Ishikawa (cell line): ENCODE data around the gene SELENOW.

Experiments used
- CEBPB ChIP-seq: IDR thresholded peaks from 2 replicates; pipeline ENCODE4 v1.6.1; 2012
- CREB1 ChIP-seq: IDR thresholded peaks from 2 replicates; pipeline ENCODE4 v1.6.1; 2012; ENCODE audit warnings: low read depth
- EGR1 ChIP-seq: IDR thresholded peaks from 2 replicates; pipeline ENCODE4 v1.6.1; 2012
- EP300 ChIP-seq: IDR thresholded peaks from 2 replicates; pipeline ENCODE4 v1.6.1; 2012; ENCODE audit warnings: borderline replicate concordance
- FOXM1 ChIP-seq: IDR thresholded peaks from 2 replicates; pipeline ENCODE4 v1.6.1; 2012; ENCODE audit warnings: low read depth, borderline replicate concordance
- NFIC ChIP-seq: IDR thresholded peaks from 2 replicates; pipeline ENCODE4 v1.6.1; 2012
- RAD21 ChIP-seq: IDR thresholded peaks from 2 replicates; pipeline ENCODE4 v1.6.1; 2012; ENCODE audit warnings: low read depth
- TAF1 ChIP-seq: IDR thresholded peaks from 2 replicates; pipeline ENCODE4 v1.6.1; 2012; ENCODE audit warnings: low read depth, mild to moderate bottlenecking
- TCF12 ChIP-seq: IDR thresholded peaks from 2 replicates; pipeline ENCODE4 v1.6.1; 2012; ENCODE audit warnings: low read depth
- TEAD4 ChIP-seq: IDR thresholded peaks from 2 replicates; pipeline ENCODE4 v1.6.1; 2012
- YY1 ChIP-seq: IDR thresholded peaks from 2 replicates; pipeline ENCODE4 v1.6.1; 2012; ENCODE audit warnings: low read depth
- ZBTB7A ChIP-seq: IDR thresholded peaks from 2 replicates; pipeline ENCODE4 v1.6.1; 2012; ENCODE audit warnings: low read depth
- TF ChIP-seq, protein P1 (sequence below): IDR thresholded peaks from 2 replicates; pipeline ENCODE4 v1.6.1; 2012
- TF ChIP-seq, protein P2 (sequence below): IDR thresholded peaks from 2 replicates; pipeline ENCODE4 v1.6.1; 2012; ENCODE audit warnings: low read depth, mild to moderate bottlenecking
- TF ChIP-seq, protein P3 (sequence below): IDR thresholded peaks from 2 replicates; pipeline ENCODE4 v1.6.1; 2012

Gene SELENOW

DNA sequence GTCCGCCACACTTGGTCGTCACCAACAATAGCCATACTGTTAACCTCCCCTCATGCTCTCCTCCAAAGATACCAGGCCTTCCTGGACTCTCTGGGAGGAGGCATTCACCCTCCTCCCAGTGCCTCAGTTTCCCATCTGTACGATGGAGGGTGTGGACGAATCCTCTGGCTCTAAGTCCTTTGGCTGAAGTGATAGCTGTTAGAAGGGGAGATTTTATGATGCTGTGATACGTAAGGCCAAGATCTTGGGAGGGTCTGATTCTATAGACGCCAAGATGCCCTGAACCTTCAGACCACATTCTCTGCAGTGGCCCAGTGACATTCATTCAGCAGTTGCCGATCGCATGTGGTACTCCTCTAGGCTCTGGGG is 48.0 kb upstream of the SELENOW start:
- TF ChIP-seq CREB1 (no peak), CEBPB (no peak), NFIC (no peak), ZBTB7A (no peak), YY1 (no peak), TCF12 (no peak; the same call in 1 of the 2 replicates), RAD21 (no peak), TEAD4 (no peak), TAF1 (no peak)
- TF ChIP-seq, protein P1, sequence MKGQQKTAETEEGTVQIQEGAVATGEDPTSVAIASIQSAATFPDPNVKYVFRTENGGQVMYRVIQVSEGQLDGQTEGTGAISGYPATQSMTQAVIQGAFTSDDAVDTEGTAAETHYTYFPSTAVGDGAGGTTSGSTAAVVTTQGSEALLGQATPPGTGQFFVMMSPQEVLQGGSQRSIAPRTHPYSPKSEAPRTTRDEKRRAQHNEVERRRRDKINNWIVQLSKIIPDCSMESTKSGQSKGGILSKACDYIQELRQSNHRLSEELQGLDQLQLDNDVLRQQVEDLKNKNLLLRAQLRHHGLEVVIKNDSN, result no peak
- TF ChIP-seq, protein P2, sequence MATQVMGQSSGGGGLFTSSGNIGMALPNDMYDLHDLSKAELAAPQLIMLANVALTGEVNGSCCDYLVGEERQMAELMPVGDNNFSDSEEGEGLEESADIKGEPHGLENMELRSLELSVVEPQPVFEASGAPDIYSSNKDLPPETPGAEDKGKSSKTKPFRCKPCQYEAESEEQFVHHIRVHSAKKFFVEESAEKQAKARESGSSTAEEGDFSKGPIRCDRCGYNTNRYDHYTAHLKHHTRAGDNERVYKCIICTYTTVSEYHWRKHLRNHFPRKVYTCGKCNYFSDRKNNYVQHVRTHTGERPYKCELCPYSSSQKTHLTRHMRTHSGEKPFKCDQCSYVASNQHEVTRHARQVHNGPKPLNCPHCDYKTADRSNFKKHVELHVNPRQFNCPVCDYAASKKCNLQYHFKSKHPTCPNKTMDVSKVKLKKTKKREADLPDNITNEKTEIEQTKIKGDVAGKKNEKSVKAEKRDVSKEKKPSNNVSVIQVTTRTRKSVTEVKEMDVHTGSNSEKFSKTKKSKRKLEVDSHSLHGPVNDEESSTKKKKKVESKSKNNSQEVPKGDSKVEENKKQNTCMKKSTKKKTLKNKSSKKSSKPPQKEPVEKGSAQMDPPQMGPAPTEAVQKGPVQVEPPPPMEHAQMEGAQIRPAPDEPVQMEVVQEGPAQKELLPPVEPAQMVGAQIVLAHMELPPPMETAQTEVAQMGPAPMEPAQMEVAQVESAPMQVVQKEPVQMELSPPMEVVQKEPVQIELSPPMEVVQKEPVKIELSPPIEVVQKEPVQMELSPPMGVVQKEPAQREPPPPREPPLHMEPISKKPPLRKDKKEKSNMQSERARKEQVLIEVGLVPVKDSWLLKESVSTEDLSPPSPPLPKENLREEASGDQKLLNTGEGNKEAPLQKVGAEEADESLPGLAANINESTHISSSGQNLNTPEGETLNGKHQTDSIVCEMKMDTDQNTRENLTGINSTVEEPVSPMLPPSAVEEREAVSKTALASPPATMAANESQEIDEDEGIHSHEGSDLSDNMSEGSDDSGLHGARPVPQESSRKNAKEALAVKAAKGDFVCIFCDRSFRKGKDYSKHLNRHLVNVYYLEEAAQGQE, result no peak
- TF ChIP-seq, protein P3, sequence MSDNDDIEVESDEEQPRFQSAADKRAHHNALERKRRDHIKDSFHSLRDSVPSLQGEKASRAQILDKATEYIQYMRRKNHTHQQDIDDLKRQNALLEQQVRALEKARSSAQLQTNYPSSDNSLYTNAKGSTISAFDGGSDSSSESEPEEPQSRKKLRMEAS, result no peak

DNA sequence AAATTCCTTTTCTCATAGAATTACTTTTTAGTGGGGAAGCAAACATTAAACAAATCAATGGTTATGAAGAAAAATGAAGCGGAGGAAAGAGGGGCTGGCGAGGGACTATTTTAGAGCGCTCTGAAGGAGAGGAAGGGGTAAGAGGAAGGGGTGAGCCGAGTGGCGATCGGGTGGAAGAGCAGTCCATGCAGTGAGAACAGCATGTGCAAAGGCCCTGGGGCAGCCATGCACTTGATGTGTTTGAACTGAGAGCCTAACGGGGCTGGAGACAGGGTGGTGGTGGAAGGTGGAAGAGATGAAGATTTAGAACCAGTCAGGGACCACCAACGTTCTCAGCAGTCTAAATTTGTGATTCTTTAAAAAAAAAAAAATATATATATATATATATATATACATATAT is 47.6 kb upstream of the SELENOW start:
- TF ChIP-seq TCF12, result no peak
- TF ChIP-seq, protein P3, result no peak
- TF ChIP-seq ZBTB7A, result no peak
- TF ChIP-seq, protein P1, result no peak
- no peak for TF ChIP-seq FOXM1
- TF ChIP-seq, protein P2, result no peak
- TF ChIP-seq TAF1, result no peak
- no peak for TF ChIP-seq NFIC
- no peak for TF ChIP-seq CREB1
- no peak for TF ChIP-seq EGR1
- TF ChIP-seq YY1, result no peak
- no peak for TF ChIP-seq EP300
- TF ChIP-seq CEBPB, result no peak

DNA sequence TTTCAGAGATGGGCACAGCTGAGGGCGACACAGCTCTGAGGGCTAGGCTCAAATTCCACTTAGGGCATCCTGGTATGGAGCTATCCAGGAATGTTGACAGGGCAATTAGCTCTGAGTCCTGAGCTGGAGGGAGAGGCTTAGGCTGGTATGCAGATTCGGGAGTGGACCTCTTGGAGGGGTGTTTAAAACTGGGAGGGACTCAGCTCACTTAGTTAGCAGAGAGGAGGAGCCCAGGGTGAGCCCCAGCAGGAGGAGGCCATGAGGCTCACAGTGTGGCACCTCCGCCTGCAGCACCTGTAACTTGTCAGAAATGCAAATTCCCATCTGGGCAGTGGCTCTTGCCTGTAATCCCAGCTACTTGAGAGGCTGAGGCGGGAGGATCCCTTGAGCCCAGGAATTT is 43.4 kb upstream of the SELENOW start:
- no peak for TF ChIP-seq EGR1
- no peak for TF ChIP-seq CEBPB
- TF ChIP-seq, protein P1, result no peak
- TF ChIP-seq TEAD4, result no peak
- no peak for TF ChIP-seq FOXM1
- TF ChIP-seq TCF12, result no peak
- TF ChIP-seq, protein P2, result no peak
- no peak for TF ChIP-seq TAF1
- no peak for TF ChIP-seq ZBTB7A
- no peak for TF ChIP-seq RAD21
- no peak for TF ChIP-seq EP300
- TF ChIP-seq, protein P3, result no peak

DNA sequence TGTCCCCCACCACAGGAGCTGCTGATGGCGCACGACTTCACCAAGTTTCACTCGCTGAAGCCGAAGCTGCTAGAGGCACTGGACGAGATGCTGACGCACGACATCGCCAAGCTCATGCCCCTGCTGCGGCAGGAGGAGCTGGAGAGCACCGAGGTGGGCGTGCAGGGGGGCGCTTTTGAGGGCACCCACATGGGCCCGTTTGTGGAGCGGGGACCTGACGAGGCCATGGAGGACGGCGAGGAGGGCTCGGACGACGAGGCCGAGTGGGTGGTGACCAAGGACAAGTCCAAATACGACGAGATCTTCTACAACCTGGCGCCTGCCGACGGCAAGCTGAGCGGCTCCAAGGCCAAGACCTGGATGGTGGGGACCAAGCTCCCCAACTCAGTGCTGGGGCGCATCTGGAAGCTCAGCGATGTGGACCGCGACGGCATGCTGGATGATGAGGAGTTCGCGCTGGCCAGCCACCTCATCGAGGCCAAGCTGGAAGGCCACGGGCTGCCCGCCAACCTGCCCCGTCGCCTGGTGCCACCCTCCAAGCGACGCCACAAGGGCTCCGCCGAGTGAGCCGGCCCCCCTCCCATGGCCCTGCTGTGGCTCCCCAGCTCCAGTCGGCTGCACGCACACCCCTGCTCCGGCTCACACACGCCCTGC is 37.5 kb upstream of the SELENOW start:
- no peak for TF ChIP-seq CEBPB
- TF ChIP-seq FOXM1, result no peak
- TF ChIP-seq CREB1, result no peak
- TF ChIP-seq, protein P1, result no peak
- TF ChIP-seq RAD21, result no peak
- no peak for TF ChIP-seq EGR1
- TF ChIP-seq ZBTB7A, result no peak
- TF ChIP-seq, protein P2, result no peak
- no peak for TF ChIP-seq EP300
- TF ChIP-seq TCF12, result no peak
- TF ChIP-seq, protein P3, result no peak
- TF ChIP-seq YY1, result no peak
- TF ChIP-seq TAF1, result no peak
- no peak for TF ChIP-seq TEAD4
- TF ChIP-seq NFIC, result no peak
